SH-SY5Y (cell line): ENCODE data around the gene CPNE9.

ENCODE experiments used
- GATA2 ChIP-seq: IDR thresholded peaks from 2 replicates; pipeline ENCODE4 v1.6.1; 2011; ENCODE audit warnings: mild to moderate bottlenecking, low read depth, low read length
- GATA3 ChIP-seq: IDR thresholded peaks from 2 replicates; pipeline ENCODE4 v1.6.1; 2011; ENCODE audit warnings: low read depth, mild to moderate bottlenecking, low read length, moderate library complexity

The CPNE9 gene

DNA sequence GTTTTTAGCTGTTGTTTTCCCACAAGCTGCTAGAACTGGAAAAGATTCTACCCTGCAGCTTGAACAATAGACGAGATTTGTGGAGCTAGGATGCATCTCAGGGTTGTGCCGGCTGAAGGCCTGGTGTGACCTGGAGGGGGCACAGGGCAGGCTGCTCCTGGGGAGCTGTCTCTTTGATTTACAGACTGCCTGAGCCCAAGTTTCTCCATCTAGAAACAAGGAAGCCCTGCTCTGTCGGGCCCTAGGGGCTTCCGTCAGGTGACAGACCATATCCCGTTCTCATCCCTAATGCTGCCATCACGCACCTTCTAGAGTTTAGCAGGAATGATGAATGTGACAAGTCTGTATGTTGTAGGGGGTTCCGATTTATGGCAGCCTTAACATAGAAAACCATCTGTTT is 7.9 kb upstream of the CPNE9 start:
- no peak for TF ChIP-seq GATA2
- TF ChIP-seq GATA3, result no peak

DNA sequence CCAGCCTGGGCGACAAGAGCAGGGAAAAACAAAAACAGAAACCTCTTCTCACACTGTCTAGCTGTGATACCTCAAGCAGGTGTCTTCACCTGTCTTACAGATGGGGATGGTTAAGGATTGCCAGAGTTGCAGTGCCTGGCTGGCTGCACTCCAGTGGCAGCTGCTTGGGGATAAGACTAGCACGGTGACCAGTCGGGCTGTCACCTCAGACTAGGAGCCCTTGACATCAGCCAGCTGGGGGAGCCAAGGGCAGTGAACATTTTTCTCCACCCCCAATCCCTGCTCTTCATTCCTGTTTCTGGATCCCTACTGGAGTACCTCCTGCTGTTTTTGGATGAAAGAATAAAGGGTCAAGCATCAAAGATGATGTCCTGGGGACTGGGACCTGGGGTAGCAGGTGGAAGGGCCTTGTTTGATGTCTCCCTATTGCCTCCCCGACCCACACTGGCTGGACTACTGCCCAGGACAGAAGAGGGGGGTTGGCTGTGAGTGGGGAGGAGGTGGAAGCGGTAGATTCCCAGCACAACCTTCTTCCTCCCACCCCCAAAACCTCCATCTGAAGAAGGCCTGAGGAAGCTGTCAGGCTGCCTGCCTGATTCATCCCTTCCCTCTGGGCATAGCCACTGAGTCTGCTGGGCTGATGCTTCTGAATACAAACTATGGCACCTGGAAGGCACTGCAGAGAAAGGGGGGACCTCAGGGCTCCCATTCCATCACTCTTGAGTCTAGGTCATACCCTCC is 7.0 kb upstream of the CPNE9 start:
- no peak for TF ChIP-seq GATA3
- TF ChIP-seq GATA2, result no peak

GRCh38 chr3:9697892-9698291 is 5.7 kb upstream of the CPNE9 start:
- TF ChIP-seq GATA3 (no peak), GATA2 (no peak)

DNA sequence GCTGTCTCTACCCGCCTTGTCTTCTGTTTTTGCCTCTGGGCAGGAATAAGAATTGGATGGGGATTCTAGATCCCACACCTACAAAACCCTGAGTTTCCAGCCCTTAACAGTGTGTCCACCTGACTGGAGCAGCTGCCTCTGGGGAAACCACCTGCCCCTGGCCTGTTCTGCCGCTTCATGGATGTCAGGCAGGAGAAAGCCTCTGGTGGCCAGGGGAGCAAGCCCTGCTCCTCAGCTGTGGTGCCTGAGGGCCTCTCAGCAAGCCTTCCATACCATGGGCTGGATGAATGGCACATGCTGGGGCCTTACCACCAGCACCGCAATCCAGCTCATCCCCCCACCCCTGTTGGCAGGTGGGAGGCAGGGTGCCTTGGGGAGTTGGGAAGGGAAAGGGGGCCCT is 5.3 kb upstream of the CPNE9 start:
- no peak for TF ChIP-seq GATA2
- TF ChIP-seq GATA3, result no peak

GRCh38 chr3:9700536-9700935 is 3.1 kb upstream of the CPNE9 start:
- TF ChIP-seq GATA2 (no peak), GATA3 (no peak)

GRCh38 chr3:9701006-9701405 is 2.6 kb upstream of the CPNE9 start:
- TF ChIP-seq GATA3 (no peak), GATA2 (no peak)

- TF ChIP-seq GATA2 (no peak), GATA3 (no peak)
Measured at GRCh38 chr3:9701711-9702110, 1.9 kb upstream of the CPNE9 start.

DNA sequence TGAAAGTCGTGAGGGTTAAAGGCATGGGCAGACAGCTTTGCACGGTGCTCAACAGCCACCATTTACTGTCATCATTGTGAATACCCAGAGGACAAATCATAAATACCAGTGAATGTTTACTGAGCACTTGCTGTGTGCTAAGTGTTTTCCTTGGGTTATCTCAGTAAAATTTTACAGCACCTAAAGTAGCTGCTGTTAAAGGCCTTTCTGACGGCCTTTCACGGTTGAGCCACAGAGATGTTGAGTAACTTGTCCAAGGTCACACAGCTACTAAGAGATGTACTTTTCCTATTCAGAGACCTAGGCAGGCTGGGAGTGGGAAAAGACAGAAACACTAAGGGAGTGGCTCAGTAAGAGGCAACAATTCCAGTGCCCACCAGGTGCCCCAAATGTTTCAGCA is 393 bp upstream of the CPNE9 start:
- no peak for TF ChIP-seq GATA2
- TF ChIP-seq GATA3, result no peak

- TF ChIP-seq GATA3 (no peak), GATA2 (no peak)
Measured at GRCh38 chr3:9704347-9705322, 1.0 kb downstream of the CPNE9 start.

- TF ChIP-seq GATA3, result no peak
- no peak for TF ChIP-seq GATA2
Measured at GRCh38 chr3:9710174-9710739, 6.6 kb downstream of the CPNE9 start.

GRCh38 chr3:9712415-9712814 is 8.8 kb downstream of the CPNE9 start:
- TF ChIP-seq GATA3 (no peak), GATA2 (no peak)

DNA sequence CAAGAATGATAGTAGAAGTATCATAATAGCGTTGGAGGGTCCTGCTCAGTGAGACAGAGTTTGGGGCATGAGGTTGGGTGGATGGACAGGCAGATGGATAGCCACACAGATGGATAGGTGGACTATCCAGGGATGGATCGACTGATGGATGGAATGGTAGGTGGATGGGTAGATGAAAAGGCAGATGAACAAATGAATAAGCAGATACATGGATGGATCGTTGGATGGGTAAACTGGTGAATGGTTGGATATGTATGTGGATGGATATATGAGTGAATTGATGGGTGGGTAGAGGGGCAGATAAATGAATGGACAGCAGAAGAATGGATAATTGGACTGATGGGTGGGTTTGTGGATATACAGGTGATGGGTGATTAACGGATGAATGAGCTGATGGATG is 9.5 kb downstream of the CPNE9 start:
- TF ChIP-seq GATA2 (no peak), GATA3 (no peak)

DNA sequence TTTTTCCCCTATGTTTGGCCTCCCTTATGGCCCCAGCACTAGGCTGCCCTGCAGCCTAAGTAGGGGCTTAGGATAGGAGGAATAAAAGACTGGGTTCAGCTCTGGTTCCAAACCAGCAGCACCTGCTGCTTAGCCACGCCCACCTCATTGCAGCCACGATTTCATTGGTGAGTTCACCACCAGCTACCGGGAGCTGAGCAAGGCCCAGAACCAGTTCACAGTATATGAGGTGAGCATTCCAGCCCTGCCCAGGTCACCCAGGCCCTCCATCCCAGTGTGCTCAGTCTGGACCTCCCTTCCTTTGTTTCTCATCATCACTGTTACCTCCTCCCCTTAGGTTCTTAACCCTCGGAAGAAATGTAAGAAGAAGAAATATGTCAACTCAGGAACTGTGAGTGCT is 11.5 kb downstream of the CPNE9 start:
- TF ChIP-seq GATA2 (no peak), GATA3 (no peak)

DNA sequence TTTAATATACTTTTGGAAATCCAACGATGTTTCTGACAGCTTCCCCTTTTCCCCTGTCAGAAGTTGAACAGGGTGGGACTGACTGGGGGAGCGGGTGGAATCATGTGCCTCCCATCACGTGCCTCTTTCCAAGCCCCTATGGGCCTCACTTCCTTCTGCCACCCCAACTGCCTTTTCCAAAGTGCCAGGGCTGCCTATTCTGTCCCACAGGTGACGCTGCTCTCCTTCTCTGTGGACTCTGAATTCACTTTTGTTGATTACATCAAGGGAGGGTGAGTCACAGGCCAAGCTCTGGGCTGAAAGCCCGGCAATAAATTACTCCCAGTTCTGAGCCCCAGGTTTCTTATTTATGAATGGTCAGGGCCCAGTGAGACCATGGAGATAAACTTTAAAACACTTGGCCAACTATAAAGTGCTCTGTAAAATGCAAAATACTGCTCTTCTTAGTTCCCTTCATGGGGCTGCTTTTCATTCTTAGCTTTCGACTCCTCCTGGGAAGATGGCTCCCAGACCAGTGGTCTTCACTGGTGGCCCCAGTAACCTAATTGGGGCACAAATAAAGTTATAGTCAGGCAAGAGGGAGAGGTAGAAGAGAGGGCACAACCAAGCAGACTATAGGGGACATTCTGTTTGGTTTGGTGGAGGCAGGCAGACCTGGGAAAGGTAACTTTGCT is 12.3 kb downstream of the CPNE9 start:
- TF ChIP-seq GATA3, result no peak
- TF ChIP-seq GATA2, result no peak
